ENCODE data around the gene ACOX2. TPM values are rescaled to one million over a fixed set of nuclear protein-coding genes. Genes with fewer than 3 reads are reported as not detected.

The ACOX2 gene
- total and polyA plus RNA-seq, 2 of the 8 experiments (the other 6 are each of a cell fraction or from before 2014, with no cell fraction given): 3.2 to 9.2 TPM

DNA sequence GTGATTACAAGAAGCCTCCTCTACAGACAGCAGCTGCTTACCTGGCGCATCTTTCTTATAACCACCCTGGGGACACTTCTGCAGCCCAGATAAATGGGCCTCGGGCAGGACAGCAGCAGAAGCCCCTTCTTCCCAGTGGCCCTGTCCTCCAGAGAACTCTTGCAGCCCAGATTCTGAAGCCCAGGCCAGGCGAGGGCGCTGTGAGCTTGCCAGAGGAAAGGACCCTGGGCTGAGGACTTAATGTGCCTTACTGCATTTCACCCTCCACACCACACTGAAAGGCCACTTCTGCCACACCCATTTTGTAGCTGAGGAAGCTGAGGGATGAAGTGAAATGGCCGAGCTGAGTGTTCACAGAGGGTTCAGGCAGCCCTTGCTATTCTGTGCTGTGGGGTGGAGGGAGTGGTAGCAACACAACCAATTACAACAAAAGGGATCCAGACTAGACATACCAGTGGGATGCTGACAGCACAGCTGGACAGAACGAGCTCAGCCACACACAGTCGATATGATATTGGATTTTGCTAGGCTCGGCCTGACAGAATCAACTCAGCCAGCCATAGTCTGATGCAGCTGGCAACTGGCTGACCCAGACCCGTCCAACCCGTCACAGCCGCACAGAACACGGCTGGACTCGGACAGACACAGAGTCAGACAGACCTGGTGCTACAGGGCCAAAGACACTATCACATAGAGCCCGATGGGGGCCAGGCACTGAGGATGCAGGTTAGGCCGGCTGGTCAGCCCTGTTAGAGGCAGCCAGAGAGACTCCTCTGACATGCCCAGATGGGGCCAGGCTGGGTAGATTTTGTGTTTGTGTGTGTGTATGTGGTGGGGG is 7.3 kb downstream of the ACOX2 start:
- no peaks in the 10 kb centered on the region for H3K9me3 ChIP-seq (ENCODE audit: insufficient read depth in 2 of 2, low read depth in 1 of 2, low read length in 1 of 2)
- H3K23me2 ChIP-seq (ENCODE audit: low read depth, low read length): no peaks in the 10 kb centered on the region
- peak overlapping the region; percentile 62; the same call in 1 of the 2 replicates for H2BK15ac ChIP-seq (ENCODE audit: low read length)
- H3K9ac ChIP-seq (replicated peaks in 1 of 4; ENCODE audit: extremely low read depth in 1 of 4, low read depth in 3 of 4, low read length in 3 of 4): no peak overlapping the region; a peak in 1 of 7 replicates
- TF ChIP-seq KDM5A (IDR thresholded peaks at IDR 0.05; ENCODE audit: low read length) (no peak), RAD21 (IDR thresholded peaks at IDR 0.05 in 1 of 2, conservative IDR thresholded peaks at IDR 0.05 in 1 of 2; ENCODE audit: low read depth in 2 of 2, low read length in 2 of 2) (peak; percentile 83 to 87), YY1 (IDR thresholded peaks at IDR 0.05; ENCODE audit: low read depth, low read length) (peak; percentile 58; the same call in 1 of the 2 replicates)
- TF ChIP-seq, protein P1, sequence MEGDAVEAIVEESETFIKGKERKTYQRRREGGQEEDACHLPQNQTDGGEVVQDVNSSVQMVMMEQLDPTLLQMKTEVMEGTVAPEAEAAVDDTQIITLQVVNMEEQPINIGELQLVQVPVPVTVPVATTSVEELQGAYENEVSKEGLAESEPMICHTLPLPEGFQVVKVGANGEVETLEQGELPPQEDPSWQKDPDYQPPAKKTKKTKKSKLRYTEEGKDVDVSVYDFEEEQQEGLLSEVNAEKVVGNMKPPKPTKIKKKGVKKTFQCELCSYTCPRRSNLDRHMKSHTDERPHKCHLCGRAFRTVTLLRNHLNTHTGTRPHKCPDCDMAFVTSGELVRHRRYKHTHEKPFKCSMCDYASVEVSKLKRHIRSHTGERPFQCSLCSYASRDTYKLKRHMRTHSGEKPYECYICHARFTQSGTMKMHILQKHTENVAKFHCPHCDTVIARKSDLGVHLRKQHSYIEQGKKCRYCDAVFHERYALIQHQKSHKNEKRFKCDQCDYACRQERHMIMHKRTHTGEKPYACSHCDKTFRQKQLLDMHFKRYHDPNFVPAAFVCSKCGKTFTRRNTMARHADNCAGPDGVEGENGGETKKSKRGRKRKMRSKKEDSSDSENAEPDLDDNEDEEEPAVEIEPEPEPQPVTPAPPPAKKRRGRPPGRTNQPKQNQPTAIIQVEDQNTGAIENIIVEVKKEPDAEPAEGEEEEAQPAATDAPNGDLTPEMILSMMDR (IDR thresholded peaks at IDR 0.05; ENCODE audit: control extremely low read depth in 1 of 3, insufficient read depth in 1 of 3, low read depth in 1 of 3, low read length in 3 of 3): peak; percentile 91 to 97 (median 92)
- no peak overlapping the region for H3K18ac ChIP-seq (ENCODE audit: extremely low read depth, low read length)
- no peak overlapping the region for H2BK20ac ChIP-seq (ENCODE audit: low read length)
- no peak overlapping the region for H2BK120ac ChIP-seq (replicated peaks; ENCODE audit: low read depth, low read length)
- H3K79me1 ChIP-seq (ENCODE audit: low read depth, low read length): no peaks in the 10 kb centered on the region
- no peaks in the 10 kb centered on the region for H3K27me3 ChIP-seq (replicated peaks in 1 of 4; ENCODE audit: control insufficient read depth in 3 of 4, extremely low read depth in 1 of 4, insufficient read depth in 3 of 4, low read length in 3 of 4)
- peak; percentile 49 to 87 for DNase-seq (ENCODE audit: low read depth in 1 of 2, low spot score in 2 of 2)
- H4K20me1 ChIP-seq (replicated peaks in 1 of 2; ENCODE audit: control insufficient read depth in 1 of 2, insufficient read depth in 2 of 2, low read length in 2 of 2): no peaks in the 10 kb centered on the region
- no peak overlapping the region for H3K56ac ChIP-seq (replicated peaks; ENCODE audit: insufficient read length, low read depth, low read length)
- H2AFZ ChIP-seq (ENCODE audit: low read length): no peak overlapping the region
- no peaks in the 10 kb centered on the region for H3K36me3 ChIP-seq (ENCODE audit: control insufficient read depth in 2 of 4, insufficient read depth in 4 of 4, low read length in 3 of 4)
- no peak overlapping the region for H3K23ac ChIP-seq (ENCODE audit: insufficient read length)
- no peak overlapping the region for H3K4me2 ChIP-seq (ENCODE audit: insufficient read depth in 1 of 2, low read depth in 2 of 2, low read length in 2 of 2)
- no peak overlapping the region; the same call in none of the 2 replicates for H4K8ac ChIP-seq (ENCODE audit: extremely low read depth, insufficient read depth, low read length)
- WGBS, 2 experiments (ENCODE audit: extremely low coverage in 1 of 2, insufficient coverage in 1 of 2, insufficient read length in 1 of 2, insufficient replicate concordance in 2 of 2, low coverage in 1 of 2, low lambda C conversion rate in 2 of 2, missing lambda C conversion rate in 1 of 2): 75% methylated on average over 15 of the region's 15 CpGs; no CpG with 5 or more reads in 1 of the 2 experiments
- no peak overlapping the region for H3K14ac ChIP-seq (ENCODE audit: insufficient read length)
- H3K4ac ChIP-seq (replicated peaks; ENCODE audit: insufficient read length, low read depth, low read length): peak overlapping the region; percentile 6
- peak overlapping the region; percentile 2 for H4K91ac ChIP-seq (replicated peaks; ENCODE audit: insufficient read length, low read length)
- no peak overlapping the region for H2BK5ac ChIP-seq (ENCODE audit: low read depth, low read length)
- CTCF ChIA-PET (ENCODE audit: partially characterized antibody): interaction anchor here (0.6 to 7.2 kb wide), 45 partner anchors 9 to 574 kb away, joined by 3 to 68 read pairs (median 4); partner anchors contain the start of genes ACOX2, FAM107A, HTD2 and KCTD6
- no peak overlapping the region; the same call in 1 of the 2 replicates for H2BK12ac ChIP-seq (ENCODE audit: low read depth, low read length)
- H3K4me3 ChIP-seq (ENCODE audit: extremely low read depth in 1 of 4, insufficient read depth in 2 of 4, low read depth in 3 of 4, low read length in 4 of 4): no peak overlapping the region
- no peaks in the 10 kb centered on the region for H3K79me2 ChIP-seq (ENCODE audit: control insufficient read depth in 1 of 2, insufficient read depth in 2 of 2, low read length in 2 of 2)
- H2AK5ac ChIP-seq (ENCODE audit: low read depth, low read length): no peak overlapping the region
- no peak overlapping the region for H3K27ac ChIP-seq (ENCODE audit: low read depth, low read length)
- POLR2A ChIA-PET (ENCODE audit: partially characterized antibody): no interaction called here
- peak; percentile 58 for FAIRE-seq
- no peak overlapping the region for H4K5ac ChIP-seq (ENCODE audit: insufficient read length, low read depth, low read length)
- H3K4me1 ChIP-seq (replicated peaks in 1 of 4; ENCODE audit: control insufficient read depth in 3 of 4, insufficient read depth in 4 of 4, low read length in 3 of 4): peaks cover 3 to 8% (median 6%) of the 10 kb centered on the region in 4 experiments; a peak in 6 of 7 replicates

Data from H1 (cell line).